ENCODE measurements around the gene WBP2. TPM values are rescaled to one million over a fixed set of nuclear protein-coding genes. Genes with fewer than 3 reads are reported as not detected.

The WBP2 gene
- total and polyA plus RNA-seq, 2 of the 13 experiments (the other 11 are each of a cell fraction or from before 2014, with no cell fraction given): 29.2 to 29.5 TPM

DNA sequence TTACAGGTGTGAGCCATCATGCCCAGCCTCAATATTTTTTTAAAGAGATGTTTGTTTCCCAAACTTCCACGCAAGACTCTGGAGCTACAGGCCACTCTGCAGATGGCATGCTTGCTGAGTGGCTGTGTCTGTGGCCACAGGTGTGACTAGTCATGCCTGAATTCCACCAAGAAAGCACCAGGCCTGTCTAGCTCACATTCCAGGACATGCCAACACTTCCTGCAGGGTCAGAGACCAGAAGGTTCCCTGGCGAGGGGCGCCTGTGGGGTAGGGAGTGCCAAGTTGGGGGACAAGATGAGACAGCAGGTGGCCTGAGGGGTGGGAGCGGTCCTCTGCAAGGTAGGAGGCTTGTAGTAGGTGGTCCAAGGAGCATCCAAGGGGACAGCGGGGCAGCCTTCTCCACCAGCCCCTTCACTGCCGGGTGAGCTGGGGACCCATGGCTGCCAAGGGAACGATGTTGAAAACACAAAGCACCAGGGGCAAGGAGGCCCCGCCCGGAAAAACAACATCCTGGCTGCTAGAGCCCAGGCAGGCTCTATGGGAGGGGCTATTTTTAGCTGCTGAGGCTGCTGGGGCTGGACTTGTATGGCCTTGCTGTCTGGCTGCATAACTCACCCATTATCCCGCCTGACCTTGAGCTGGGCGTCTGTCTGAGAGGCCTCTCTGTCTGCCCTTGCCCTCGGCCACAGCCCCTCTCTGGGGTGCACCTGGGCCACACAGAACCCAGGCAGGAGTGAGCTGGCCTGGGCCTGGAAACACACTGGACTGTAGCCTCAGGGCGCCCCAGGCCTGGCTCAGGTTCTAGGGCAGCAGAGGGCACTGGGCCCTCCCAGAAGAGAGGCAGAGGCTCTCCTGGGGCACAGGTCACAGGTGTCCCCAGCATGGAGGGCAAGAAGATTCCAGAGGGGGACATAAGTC is 17.6 kb upstream of the WBP2 start (continued):
- TF ChIP-seq TOPORS (CRISPR knock-in tag; IDR thresholded peaks at IDR 0.05) (peak; percentile 92; the same call in 1 of the 2 replicates), PITX1 (CRISPR knock-in tag; IDR thresholded peaks at IDR 0.05) (peak; percentile 95), HHEX (CRISPR knock-in tag; IDR thresholded peaks at IDR 0.05) (no peak), ZNF746 (CRISPR knock-in tag; IDR thresholded peaks at IDR 0.05) (peak; percentile 88; the same call in 1 of the 2 replicates), TMF1 (CRISPR knock-in tag; IDR thresholded peaks at IDR 0.05; ENCODE audit: low read depth) (no peak), KLF12 (CRISPR knock-in tag; IDR thresholded peaks at IDR 0.05; ENCODE audit: borderline replicate concordance) (peak; percentile 90), CBX2 (IDR thresholded peaks at IDR 0.05; ENCODE audit: low read depth, low read length) (no peak), CBX2 (CRISPR knock-in tag; IDR thresholded peaks at IDR 0.05; ENCODE audit: low read depth) (no peak), POLR2AphosphoS2 (IDR thresholded peaks at IDR 0.05; ENCODE audit: low read depth, low read length) (no peak; the same call in 1 of the 2 replicates), ARID2 (CRISPR knock-in tag; IDR thresholded peaks at IDR 0.05; ENCODE audit: borderline replicate concordance) (peak; percentile 87), ZBTB20 (CRISPR knock-in tag; IDR thresholded peaks at IDR 0.05; ENCODE audit: borderline replicate concordance, low read depth) (peak; percentile 87)
- TF ChIP-seq, protein P1, sequence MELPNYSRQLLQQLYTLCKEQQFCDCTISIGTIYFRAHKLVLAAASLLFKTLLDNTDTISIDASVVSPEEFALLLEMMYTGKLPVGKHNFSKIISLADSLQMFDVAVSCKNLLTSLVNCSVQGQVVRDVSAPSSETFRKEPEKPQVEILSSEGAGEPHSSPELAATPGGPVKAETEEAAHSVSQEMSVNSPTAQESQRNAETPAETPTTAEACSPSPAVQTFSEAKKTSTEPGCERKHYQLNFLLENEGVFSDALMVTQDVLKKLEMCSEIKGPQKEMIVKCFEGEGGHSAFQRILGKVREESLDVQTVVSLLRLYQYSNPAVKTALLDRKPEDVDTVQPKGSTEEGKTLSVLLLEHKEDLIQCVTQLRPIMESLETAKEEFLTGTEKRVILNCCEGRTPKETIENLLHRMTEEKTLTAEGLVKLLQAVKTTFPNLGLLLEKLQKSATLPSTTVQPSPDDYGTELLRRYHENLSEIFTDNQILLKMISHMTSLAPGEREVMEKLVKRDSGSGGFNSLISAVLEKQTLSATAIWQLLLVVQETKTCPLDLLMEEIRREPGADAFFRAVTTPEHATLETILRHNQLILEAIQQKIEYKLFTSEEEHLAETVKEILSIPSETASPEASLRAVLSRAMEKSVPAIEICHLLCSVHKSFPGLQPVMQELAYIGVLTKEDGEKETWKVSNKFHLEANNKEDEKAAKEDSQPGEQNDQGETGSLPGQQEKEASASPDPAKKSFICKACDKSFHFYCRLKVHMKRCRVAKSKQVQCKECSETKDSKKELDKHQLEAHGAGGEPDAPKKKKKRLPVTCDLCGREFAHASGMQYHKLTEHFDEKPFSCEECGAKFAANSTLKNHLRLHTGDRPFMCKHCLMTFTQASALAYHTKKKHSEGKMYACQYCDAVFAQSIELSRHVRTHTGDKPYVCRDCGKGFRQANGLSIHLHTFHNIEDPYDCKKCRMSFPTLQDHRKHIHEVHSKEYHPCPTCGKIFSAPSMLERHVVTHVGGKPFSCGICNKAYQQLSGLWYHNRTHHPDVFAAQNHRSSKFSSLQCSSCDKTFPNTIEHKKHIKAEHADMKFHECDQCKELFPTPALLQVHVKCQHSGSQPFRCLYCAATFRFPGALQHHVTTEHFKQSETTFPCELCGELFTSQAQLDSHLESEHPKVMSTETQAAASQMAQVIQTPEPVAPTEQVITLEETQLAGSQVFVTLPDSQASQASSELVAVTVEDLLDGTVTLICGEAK (IDR thresholded peaks at IDR 0.05): no peak
- TF ChIP-seq, protein P1 (CRISPR knock-in tag; IDR thresholded peaks at IDR 0.05): 0 out of 2 replicates have a peak, but pooled peaks have one; percentile 53
- TF ChIP-seq, protein P2, sequence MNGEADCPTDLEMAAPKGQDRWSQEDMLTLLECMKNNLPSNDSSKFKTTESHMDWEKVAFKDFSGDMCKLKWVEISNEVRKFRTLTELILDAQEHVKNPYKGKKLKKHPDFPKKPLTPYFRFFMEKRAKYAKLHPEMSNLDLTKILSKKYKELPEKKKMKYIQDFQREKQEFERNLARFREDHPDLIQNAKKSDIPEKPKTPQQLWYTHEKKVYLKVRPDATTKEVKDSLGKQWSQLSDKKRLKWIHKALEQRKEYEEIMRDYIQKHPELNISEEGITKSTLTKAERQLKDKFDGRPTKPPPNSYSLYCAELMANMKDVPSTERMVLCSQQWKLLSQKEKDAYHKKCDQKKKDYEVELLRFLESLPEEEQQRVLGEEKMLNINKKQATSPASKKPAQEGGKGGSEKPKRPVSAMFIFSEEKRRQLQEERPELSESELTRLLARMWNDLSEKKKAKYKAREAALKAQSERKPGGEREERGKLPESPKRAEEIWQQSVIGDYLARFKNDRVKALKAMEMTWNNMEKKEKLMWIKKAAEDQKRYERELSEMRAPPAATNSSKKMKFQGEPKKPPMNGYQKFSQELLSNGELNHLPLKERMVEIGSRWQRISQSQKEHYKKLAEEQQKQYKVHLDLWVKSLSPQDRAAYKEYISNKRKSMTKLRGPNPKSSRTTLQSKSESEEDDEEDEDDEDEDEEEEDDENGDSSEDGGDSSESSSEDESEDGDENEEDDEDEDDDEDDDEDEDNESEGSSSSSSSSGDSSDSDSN (CRISPR knock-in tag; IDR thresholded peaks at IDR 0.05): peak; percentile 98
- TF ChIP-seq, protein P3, sequence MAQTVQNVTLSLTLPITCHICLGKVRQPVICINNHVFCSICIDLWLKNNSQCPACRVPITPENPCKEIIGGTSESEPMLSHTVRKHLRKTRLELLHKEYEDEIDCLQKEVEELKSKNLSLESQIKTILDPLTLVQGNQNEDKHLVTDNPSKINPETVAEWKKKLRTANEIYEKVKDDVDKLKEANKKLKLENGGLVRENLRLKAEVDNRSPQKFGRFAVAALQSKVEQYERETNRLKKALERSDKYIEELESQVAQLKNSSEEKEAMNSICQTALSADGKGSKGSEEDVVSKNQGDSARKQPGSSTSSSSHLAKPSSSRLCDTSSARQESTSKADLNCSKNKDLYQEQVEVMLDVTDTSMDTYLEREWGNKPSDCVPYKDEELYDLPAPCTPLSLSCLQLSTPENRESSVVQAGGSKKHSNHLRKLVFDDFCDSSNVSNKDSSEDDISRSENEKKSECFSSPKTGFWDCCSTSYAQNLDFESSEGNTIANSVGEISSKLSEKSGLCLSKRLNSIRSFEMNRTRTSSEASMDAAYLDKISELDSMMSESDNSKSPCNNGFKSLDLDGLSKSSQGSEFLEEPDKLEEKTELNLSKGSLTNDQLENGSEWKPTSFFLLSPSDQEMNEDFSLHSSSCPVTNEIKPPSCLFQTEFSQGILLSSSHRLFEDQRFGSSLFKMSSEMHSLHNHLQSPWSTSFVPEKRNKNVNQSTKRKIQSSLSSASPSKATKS (CRISPR knock-in tag; IDR thresholded peaks at IDR 0.05): no peak

Measured in HepG2 (cell line).